Fibroblast of the conjunctiva (primary cell): ENCODE measurements around the gene IQCF5.
"Not testable (repeated sequence)": the region's sequence is repeated elsewhere in the genome, so short reads cannot be mapped to it uniquely, and the experiment has no call there.

Experiments
- DNase-seq: peaks from one replicate; pipeline ENCODE4 v3.0.0-alpha.2; 2010; ENCODE audit warnings: low read depth

The IQCF5 gene

GRCh38 chr3:51875501-51875900 is at the start of gene IQCF5:
Gene IQCF5 (minus strand): TSS chr3:51875601. CDS start chr3:51875531, 70 bp downstream.
- no peak for DNase-seq

- DNase-seq = no peak
These were observed 45.7 kb upstream of the IQCF5 start for GRCh38 chr3:51921081-51921578.

- DNase-seq = no peak
These were observed 41.0 kb upstream of the IQCF5 start for GRCh38 chr3:51916418-51916817.

- DNase-seq = no peak
These were observed 32.6 kb upstream of the IQCF5 start for GRCh38 chr3:51908026-51908425.

GRCh38 chr3:51904034-51904823 is 28.8 kb upstream of the IQCF5 start:
- no peak for DNase-seq

- not testable (repeated sequence) for DNase-seq
These were observed 27.0 kb upstream of the IQCF5 start for GRCh38 chr3:51902361-51902760.

- DNase-seq = not testable (repeated sequence)
These were observed 24.6 kb upstream of the IQCF5 start for GRCh38 chr3:51900043-51900442.

- no peak for DNase-seq
These were observed 22.0 kb upstream of the IQCF5 start for GRCh38 chr3:51897391-51897790.

GRCh38 chr3:51896607-51897305 is 21.4 kb upstream of the IQCF5 start:
- no peak for DNase-seq

GRCh38 chr3:51894939-51895338 is 19.5 kb upstream of the IQCF5 start:
- no peak for DNase-seq

GRCh38 chr3:51894391-51894790 is 19.0 kb upstream of the IQCF5 start:
- DNase-seq = no peak

- DNase-seq = no peak
These were observed 16.0 kb upstream of the IQCF5 start for GRCh38 chr3:51891242-51892039.

- no peak for DNase-seq
These were observed 13.2 kb upstream of the IQCF5 start for GRCh38 chr3:51888463-51889105.

- no peak for DNase-seq
These were observed 12.2 kb upstream of the IQCF5 start for GRCh38 chr3:51887620-51888019.

GRCh38 chr3:51886447-51886846 is 11.0 kb upstream of the IQCF5 start:
- DNase-seq = no peak

GRCh38 chr3:51879937-51880336 is 4.5 kb upstream of the IQCF5 start:
- DNase-seq = no peak

- DNase-seq = no peak
These were observed 785 bp upstream of the IQCF5 start for GRCh38 chr3:51876186-51876585.

- DNase-seq = no peak
These were observed 512 bp downstream of the IQCF5 start for GRCh38 chr3:51874889-51875288.

- DNase-seq = no peak
These were observed 990 bp downstream of the IQCF5 start for GRCh38 chr3:51874411-51874810.

- no peak for DNase-seq
These were observed 1.5 kb downstream of the IQCF5 start for GRCh38 chr3:51873876-51874275.

- no peak for DNase-seq
These were observed 2.1 kb downstream of the IQCF5 start for GRCh38 chr3:51873253-51873766.

- no peak for DNase-seq
These were observed 6.1 kb downstream of the IQCF5 start for GRCh38 chr3:51869304-51869703.
